HFFc6 (cell line): ENCODE results near the gene PCDHGC5. TPM values are rescaled to one million over a fixed set of nuclear protein-coding genes. Genes with fewer than 3 reads are reported as not detected.

Experiments used
- DNase-seq: peaks from one replicate; pipeline ENCODE4 v3.0.0-alpha.2; 2018
- H3K27ac Mint-ChIP-seq: 2 replicates; pipeline ENCODE4 v1.8.0; 2020; ENCODE audit warnings: mild to moderate bottlenecking, mixed read lengths
- H3K27me3 Mint-ChIP-seq: 2 replicates; pipeline ENCODE4 v1.8.0; 2021; ENCODE audit warnings: mild to moderate bottlenecking, moderate library complexity, mixed read lengths; ENCODE audit not compliant: insufficient read depth
- H3K36me3 Mint-ChIP-seq: 2 replicates; pipeline ENCODE4 v1.8.0; 2021; ENCODE audit warnings: low read depth, mixed read lengths
- H3K4me1 Mint-ChIP-seq: 2 replicates; pipeline ENCODE4 v1.8.0; 2020; ENCODE audit warnings: low read depth, mixed read lengths
- H3K4me3 Mint-ChIP-seq: 2 replicates; pipeline ENCODE4 v1.8.0; 2020; ENCODE audit warnings: mild to moderate bottlenecking, moderate library complexity, mixed read lengths
- H3K9me3 Mint-ChIP-seq: 2 replicates; pipeline ENCODE4 v1.8.0; 2020; ENCODE audit warnings: mild to moderate bottlenecking, mixed read lengths
- total RNA-seq, 6 experiments: library from RNA; stranded (reverse); fragmentation: NEBNext Ultra II Directional; extraction: Animal tissue kit (Norgen Biotek cat#: 25700); gene quantifications; 2 replicates in 1 of 6; 3 replicates in 5 of 6; pipeline ENCODE4 v1.2.3, GENCODE V29; 2021
- TF ChIP-seq, protein P1 (sequence below): fragments of 200-600 bp; sonication (generic); IDR thresholded peaks from 2 replicates; pipeline ENCODE4 v1.5.0; 2021; ENCODE audit warnings: antibody characterized with exemption, mild to moderate bottlenecking

The PCDHGC5 gene
- total RNA-seq, 6 experiments from 2014 or later, result 2.3 to 5.7 (median 2.7) TPM

DNA sequence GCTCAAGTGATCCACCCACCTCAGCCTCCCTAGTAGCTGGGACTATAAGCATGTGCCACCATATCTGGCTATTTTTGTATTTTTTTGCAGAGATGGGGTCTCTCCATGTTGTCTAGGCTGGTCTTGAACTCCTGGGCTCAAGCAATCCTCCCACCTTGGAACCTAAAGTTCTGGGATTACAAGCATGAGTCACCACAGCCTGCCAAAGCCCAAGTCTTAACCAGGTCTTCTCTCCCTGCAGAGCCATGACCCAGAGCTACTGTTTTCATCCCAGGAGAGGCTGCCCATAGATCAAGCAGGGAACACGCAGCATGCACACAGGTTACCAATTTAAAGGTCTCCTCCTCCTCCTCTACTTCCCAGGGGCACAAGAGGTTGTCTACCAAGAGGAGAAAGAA lies 29.7 kb downstream of the PCDHGC5 start:
- H3K27ac Mint-ChIP-seq, result peak overlapping the region; percentile 96
- H3K4me1 Mint-ChIP-seq, result peaks cover 100% of the 10 kb centered on the region
- no peaks in the 10 kb centered on the region for H3K9me3 Mint-ChIP-seq
- H3K36me3 Mint-ChIP-seq, result peaks cover 50% of the 10 kb centered on the region
- peaks cover 2% of the 10 kb centered on the region; the same call in 1 of the 2 replicates for H3K27me3 Mint-ChIP-seq
- H3K4me3 Mint-ChIP-seq, result 0 out of 2 replicates have a peak overlapping the region, but pooled peaks have one; percentile 67
- TF ChIP-seq, protein P1, sequence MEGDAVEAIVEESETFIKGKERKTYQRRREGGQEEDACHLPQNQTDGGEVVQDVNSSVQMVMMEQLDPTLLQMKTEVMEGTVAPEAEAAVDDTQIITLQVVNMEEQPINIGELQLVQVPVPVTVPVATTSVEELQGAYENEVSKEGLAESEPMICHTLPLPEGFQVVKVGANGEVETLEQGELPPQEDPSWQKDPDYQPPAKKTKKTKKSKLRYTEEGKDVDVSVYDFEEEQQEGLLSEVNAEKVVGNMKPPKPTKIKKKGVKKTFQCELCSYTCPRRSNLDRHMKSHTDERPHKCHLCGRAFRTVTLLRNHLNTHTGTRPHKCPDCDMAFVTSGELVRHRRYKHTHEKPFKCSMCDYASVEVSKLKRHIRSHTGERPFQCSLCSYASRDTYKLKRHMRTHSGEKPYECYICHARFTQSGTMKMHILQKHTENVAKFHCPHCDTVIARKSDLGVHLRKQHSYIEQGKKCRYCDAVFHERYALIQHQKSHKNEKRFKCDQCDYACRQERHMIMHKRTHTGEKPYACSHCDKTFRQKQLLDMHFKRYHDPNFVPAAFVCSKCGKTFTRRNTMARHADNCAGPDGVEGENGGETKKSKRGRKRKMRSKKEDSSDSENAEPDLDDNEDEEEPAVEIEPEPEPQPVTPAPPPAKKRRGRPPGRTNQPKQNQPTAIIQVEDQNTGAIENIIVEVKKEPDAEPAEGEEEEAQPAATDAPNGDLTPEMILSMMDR, result no peak
- no peak for DNase-seq

DNA sequence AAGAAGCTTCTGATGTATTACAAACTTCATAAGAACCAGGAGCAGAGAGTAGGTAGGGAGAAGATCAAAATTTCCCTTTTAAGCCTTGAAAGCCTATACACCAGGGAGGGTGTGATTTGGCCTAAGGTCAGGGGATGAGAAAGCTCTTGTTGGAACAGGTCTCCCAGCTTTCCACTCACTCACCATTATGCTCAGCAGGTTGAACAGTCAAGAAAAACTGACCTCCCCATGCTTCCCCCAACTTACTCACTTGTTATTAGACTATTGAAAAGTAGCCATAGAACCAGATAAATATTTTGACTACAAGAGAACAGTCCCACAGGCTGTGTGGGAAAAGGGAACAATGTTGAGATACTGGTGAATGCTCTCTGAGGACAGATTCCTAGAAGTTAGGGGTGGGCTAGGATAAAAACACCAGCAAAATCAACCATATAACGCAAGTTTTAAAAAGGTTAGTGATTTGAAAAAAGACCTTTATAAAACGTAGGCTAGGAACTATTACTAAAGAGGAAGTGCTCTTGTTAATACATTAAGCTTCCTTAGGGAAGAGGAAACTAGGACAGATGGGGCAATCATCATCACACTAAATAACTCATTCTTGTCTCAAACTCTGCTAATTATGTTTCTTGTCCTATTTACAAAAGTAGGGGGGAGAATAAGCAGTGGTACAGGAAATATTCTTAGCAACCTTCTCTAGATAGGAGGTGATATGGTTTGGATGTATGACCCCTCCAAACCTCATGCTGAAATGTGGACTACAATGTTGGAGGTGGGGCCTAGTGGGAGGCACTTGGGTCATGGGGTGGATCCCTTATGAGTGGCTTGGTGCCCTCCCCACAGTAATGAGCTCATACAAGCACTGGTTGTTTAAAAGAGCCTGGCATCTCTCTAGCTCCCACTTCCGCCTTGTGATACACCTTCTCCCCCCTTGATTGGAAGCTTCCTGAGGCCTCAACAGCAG lies 31.0 kb downstream of the PCDHGC5 start:
- TF ChIP-seq, protein P1, result no peak
- peaks cover 100% of the 10 kb centered on the region for H3K4me1 Mint-ChIP-seq
- no peaks in the 10 kb centered on the region; the same call in 1 of the 2 replicates for H3K27me3 Mint-ChIP-seq
- peaks cover 55% of the 10 kb centered on the region for H3K36me3 Mint-ChIP-seq
- no peaks in the 10 kb centered on the region for H3K9me3 Mint-ChIP-seq
- H3K27ac Mint-ChIP-seq, result peak overlapping the region; percentile 96
- DNase-seq, result no peak
- H3K4me3 Mint-ChIP-seq, result peak overlapping the region; percentile 64

DNA sequence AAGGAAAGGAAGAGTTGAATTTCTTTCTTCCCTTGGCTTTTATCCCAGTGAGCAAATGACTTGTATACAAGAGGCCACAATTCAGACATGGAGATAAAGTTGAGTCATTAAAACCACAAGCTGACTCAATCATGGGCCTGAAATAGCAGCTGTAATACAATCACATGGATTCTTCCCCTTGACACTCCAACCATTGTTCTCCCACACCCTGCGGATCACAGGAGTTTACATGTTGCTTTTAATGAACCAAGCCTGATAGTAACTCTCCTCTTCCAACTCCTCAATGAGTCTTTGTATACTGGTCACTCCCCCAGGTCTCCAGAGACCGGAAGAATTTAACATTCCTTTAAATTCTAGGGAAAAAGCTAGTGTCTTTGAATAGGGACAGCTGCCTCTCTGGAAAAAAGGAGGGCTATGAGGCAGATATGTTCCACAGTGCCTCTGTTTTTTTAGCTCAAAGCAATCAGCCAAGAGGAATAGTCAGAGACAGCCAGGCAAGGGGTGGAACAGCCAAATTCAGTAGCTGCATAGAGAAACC lies 32.4 kb downstream of the PCDHGC5 start:
- H3K36me3 Mint-ChIP-seq, result peaks cover 48% of the 10 kb centered on the region
- DNase-seq, result peak; percentile 98
- peak overlapping the region; percentile 96 for H3K27ac Mint-ChIP-seq
- H3K4me3 Mint-ChIP-seq, result peak overlapping the region; percentile 64
- peaks cover 100% of the 10 kb centered on the region for H3K4me1 Mint-ChIP-seq
- H3K9me3 Mint-ChIP-seq, result no peaks in the 10 kb centered on the region
- no peaks in the 10 kb centered on the region; the same call in 1 of the 2 replicates for H3K27me3 Mint-ChIP-seq
- TF ChIP-seq, protein P1, result no peak

DNA sequence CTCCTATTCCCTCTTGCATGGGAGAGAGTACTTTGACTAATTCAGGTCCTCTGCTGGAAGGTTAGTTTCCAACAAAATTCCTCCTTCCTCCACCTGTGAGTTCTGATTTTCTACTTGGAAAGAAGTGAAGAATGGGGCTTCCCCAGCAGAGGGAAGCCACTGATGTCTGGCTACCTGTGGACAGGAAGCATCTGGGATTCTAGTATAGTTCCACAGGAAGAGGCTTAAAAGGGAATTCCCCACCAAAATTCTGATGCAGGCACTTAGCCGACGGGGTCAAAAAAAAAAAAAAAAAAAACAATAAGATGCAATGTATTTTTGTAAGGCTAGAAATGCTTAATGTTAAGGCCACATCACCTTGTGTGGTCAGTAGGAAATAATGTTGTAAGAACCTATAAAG lies 33.4 kb downstream of the PCDHGC5 start:
- Mint-ChIP-seq H3K27me3 (no peaks in the 10 kb centered on the region), H3K4me3 (peak overlapping the region; percentile 16; the same call in 1 of the 2 replicates), H3K36me3 (peaks cover 48% of the 10 kb centered on the region), H3K9me3 (no peaks in the 10 kb centered on the region), H3K4me1 (peaks cover 91% of the 10 kb centered on the region), H3K27ac (peak overlapping the region; percentile 96)
- TF ChIP-seq, protein P1, result no peak
- no peak for DNase-seq

DNA sequence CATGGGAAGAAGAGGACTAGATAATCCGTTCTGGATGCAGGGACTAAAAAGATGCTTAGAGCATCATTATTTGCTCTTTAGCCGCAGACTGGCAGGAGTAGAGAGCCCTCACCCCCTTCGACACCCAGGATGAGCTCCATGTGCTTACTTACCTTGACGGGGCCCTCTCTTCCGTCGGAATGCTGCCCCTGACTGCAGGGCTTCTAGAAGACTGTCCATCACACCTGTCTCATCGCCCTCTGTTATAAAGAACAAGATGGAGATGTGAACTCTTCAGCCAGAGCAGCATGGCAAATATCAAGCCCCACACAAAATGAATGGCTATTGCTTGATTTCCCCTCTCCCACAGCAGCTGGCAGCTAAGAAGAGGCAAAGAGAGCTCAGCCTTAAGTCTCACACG lies 35.1 kb downstream of the PCDHGC5 start:
- TF ChIP-seq, protein P1, result no peak
- no peak for DNase-seq
- H3K27me3 Mint-ChIP-seq, result peaks cover 2% of the 10 kb centered on the region; the same call in 1 of the 2 replicates
- peaks cover 74% of the 10 kb centered on the region for H3K4me1 Mint-ChIP-seq
- H3K36me3 Mint-ChIP-seq, result peaks cover 47% of the 10 kb centered on the region
- no peaks in the 10 kb centered on the region for H3K9me3 Mint-ChIP-seq
- peak overlapping the region; percentile 97 for H3K27ac Mint-ChIP-seq
- peak overlapping the region; percentile 87 for H3K4me3 Mint-ChIP-seq
